GM12878 (cell line): Measurements from ENCODE around the gene CACNA2D1. TPM values are rescaled to one million over a fixed set of nuclear protein-coding genes. Genes with fewer than 3 reads are reported as not detected.

ENCODE experiments used
- ATAC-seq: fragments of 200-7000 bp; cut with Tn5 transposase; 3 replicates; pipeline ENCODE4 v1.9.1; 2020; ENCODE audit warnings: mild to moderate bottlenecking, moderate library complexity
- BruUV-seq: library from RNA; stranded (reverse); fragments of 400-500 nt; replicated peaks from 2 replicates; lab custom pipeline; 2021; lab: Mats Ljungman, UMichigan
- CTCF ChIA-PET: fragments of 300-600 bp; sonication (Branson Sonifier 250); formaldehyde crosslinking; extraction: SDS; loops from one replicate; lab custom pipeline; 2021; ENCODE audit warnings: inconsistent platforms; lab: Yijun Ruan, JAX
- POLR2A ChIA-PET: fragments of 350-600 bp; formaldehyde crosslinking; extraction: SDS; loops from one replicate; lab custom pipeline; 2021; ENCODE audit warnings: inconsistent platforms; lab: Charles Lee
- RAD21 ChIA-PET: fragments of 300-600 bp; sonication (Branson Sonifier 250); formaldehyde crosslinking; loops from one replicate; lab custom pipeline; 2023; ENCODE audit warnings: antibody characterized with exemption; ENCODE audit not compliant: unreplicated experiment; lab: Charles Lee
- SMC1A ChIA-PET: fragments of 300-600 bp; sonication (Branson Sonifier 250); formaldehyde crosslinking; loops from one replicate; lab custom pipeline; 2023; ENCODE audit not compliant: unreplicated experiment, uncharacterized antibody; lab: Charles Lee
- DNase-seq: peaks from one replicate; pipeline ENCODE4 v3.0.0-alpha.2; 2011; ENCODE audit warnings: low read depth, low spot score
- FAIRE-seq: peaks from 3 replicates; lab custom pipeline; 2011; peaks lifted over from hg19 to GRCh38; lab: Jason Lieb, UNC
- H2AFZ ChIP-seq: 2 replicates; pipeline ENCODE4 v1.6.0; 2011; ENCODE audit warnings: low read depth, low read length, control low read depth; ENCODE audit not compliant: control insufficient read depth
- H3K27ac ChIP-seq: 2 replicates; pipeline ENCODE4 v1.5.1; 2011; ENCODE audit warnings: control low read depth; ENCODE audit not compliant: control insufficient read depth, insufficient read depth
- H3K27me3 ChIP-seq, 2 experiments: replicated peaks in 1 of 2; 2 replicates each; pipeline versions ENCODE4 v1.6.0 to v1.6.1; 2011; ENCODE audit warnings: low read length in 1 of 2; ENCODE audit not compliant: control insufficient read depth in 2 of 2, insufficient read depth in 2 of 2
- H3K36me3 ChIP-seq, 2 experiments: 2 replicates each; pipeline ENCODE4 v1.5.1; 2011; ENCODE audit warnings: low read length in 1 of 2; ENCODE audit not compliant: control insufficient read depth in 2 of 2, insufficient read depth in 2 of 2
- H3K4me1 ChIP-seq: 2 replicates; pipeline ENCODE4 v1.6.1; 2011; ENCODE audit warnings: mild to moderate bottlenecking, low read length, moderate library complexity, mixed read lengths; ENCODE audit not compliant: control insufficient read depth, insufficient read depth
- H3K4me2 ChIP-seq: 2 replicates; pipeline ENCODE4 v1.6.0; 2011; ENCODE audit warnings: control low read depth; ENCODE audit not compliant: control insufficient read depth, insufficient read depth
- H3K4me3 ChIP-seq: fragments of 200-600 bp; sonication (generic); 2 replicates; pipeline ENCODE4 v1.5.1; 2016
- H3K79me2 ChIP-seq: 2 replicates; pipeline ENCODE4 v1.6.0; 2011; ENCODE audit warnings: low read length; ENCODE audit not compliant: control insufficient read depth, insufficient read depth
- H3K9ac ChIP-seq: 2 replicates; pipeline ENCODE4 v1.8.0; 2011; ENCODE audit warnings: low read length, control low read depth, mixed read lengths; ENCODE audit not compliant: control insufficient read depth, insufficient read depth
- H3K9me3 ChIP-seq: replicated peaks from 3 replicates; pipeline ENCODE4 v1.5.1; 2011; ENCODE audit warnings: mild to moderate bottlenecking, low read length; ENCODE audit not compliant: control insufficient read depth, insufficient read depth
- H4K20me1 ChIP-seq: 2 replicates; pipeline ENCODE4 v1.6.0; 2011; ENCODE audit not compliant: control insufficient read depth, insufficient read depth
- CBFB ChIP-seq: IDR thresholded peaks from 2 replicates; pipeline ENCODE4 v1.6.1; 2016; ENCODE audit warnings: antibody characterized with exemption, low read depth
- CREB1 ChIP-seq: IDR thresholded peaks from 2 replicates; pipeline ENCODE4 v1.6.1; 2012; ENCODE audit warnings: low read depth, mild to moderate bottlenecking, inconsistent platforms
- KLF5 ChIP-seq: fragments of 450-650 bp; IDR thresholded peaks from 2 replicates; pipeline ENCODE4 v1.6.1; 2014; ENCODE audit warnings: mild to moderate bottlenecking; ENCODE audit not compliant: partially characterized antibody
- MTA2 ChIP-seq: fragments of 450-650 bp; IDR thresholded peaks from 2 replicates; pipeline ENCODE4 v1.6.1; 2016; ENCODE audit warnings: low read depth, mild to moderate bottlenecking, moderate library complexity
- STAT1 ChIP-seq: fragments of 450-650 bp; conservative IDR thresholded peaks from 2 replicates; pipeline ENCODE4 v1.6.1; 2014; ENCODE audit warnings: antibody characterized with exemption, mild to moderate bottlenecking
- TBL1XR1 ChIP-seq: IDR thresholded peaks from 2 replicates; pipeline ENCODE4 v1.6.1; 2012; ENCODE audit warnings: low read depth, low read length, improper control_type of control experiment
- WGBS: methylation state at CpG from one replicate; pipeline ENCODE4 v1.1.6; 2016; ENCODE audit warnings: low lambda C conversion rate; ENCODE audit not compliant: insufficient replicate concordance, insufficient coverage; ENCODE audit errors: missing lambda C conversion rate; 5-methylcytosine and 5-hydroxymethylcytosine counted together
- in situ Hi-C: fragments of 300-500 bp; cut with MboI; formaldehyde crosslinking; loops from 9 replicates; pipeline ENCODE4 v1.14.3; 2018; ENCODE audit warnings: mixed read lengths
- intact Hi-C: fragments of 100-400 bp; cut with micrococcal nuclease; formaldehyde crosslinking; loops from one replicate; pipeline ENCODE4 v1.14.2; 2022; ENCODE audit not compliant: unreplicated experiment
- polyA plus RNA-seq, 11 experiments: library from polyadenylated mRNA; depleted of rRNA in 4 of 11; unstranded in 6 of 11; stranded (reverse) in 5 of 11; fragments of >200 nt; fragmentation: Nextera tagmentation in 4 of 11; fragmentation: Illumina TruSeq in 1 of 11; extraction: Ambion mirVana in 4 of 11; extraction: Trizol in 1 of 11; gene quantifications; 1 replicate in 1 of 11; 2 replicates in 10 of 11; pipeline versions ENCODE4 v1.2.1 to v1.2.3, GENCODE V29; 2011 to 2016; ENCODE audit warnings: inconsistent platforms in 2 of 11, missing spikeins in 2 of 11, low read depth in 1 of 11
- total RNA-seq, 4 experiments: library from RNA; depleted of rRNA in 3 of 4; stranded (reverse); fragments of >200 nt in 3 of 4; fragmentation: Illumina TruSeq in 1 of 4; extraction: Trizol in 1 of 4; gene quantifications; 2 replicates each; pipeline versions ENCODE4 v1.2.1 to v1.2.3, GENCODE V29; 2013 to 2021
- TF ChIP-seq, protein P1 (sequence below): fragments of 450-650 bp; IDR thresholded peaks from 2 replicates; pipeline ENCODE4 v1.6.1; 2017; ENCODE audit warnings: mild to moderate bottlenecking
- TF ChIP-seq, protein P2 (sequence below): fragments of 450-650 bp; formaldehyde crosslinking; IDR thresholded peaks from 2 replicates; pipeline ENCODE4 v1.4.0; 2022; ENCODE audit warnings: mild to moderate bottlenecking, moderate library complexity
- TF ChIP-seq, protein P3 (sequence below): fragments of 450-650 bp; IDR thresholded peaks from 2 replicates; pipeline ENCODE4 v1.6.1; 2017; ENCODE audit warnings: low read depth, mild to moderate bottlenecking, moderate library complexity
- TF ChIP-seq, protein P4 (sequence below): fragments of 150-350 bp; IDR thresholded peaks from 2 replicates; pipeline ENCODE4 v1.6.1; 2016; ENCODE audit warnings: low read depth, low read length

The CACNA2D1 gene
- total and polyA plus RNA-seq, 10 of the 15 experiments (the other 5 are each of a cell fraction or from before 2014, with no cell fraction given): 0.14 to 14.8 (median 0.97) TPM

DNA sequence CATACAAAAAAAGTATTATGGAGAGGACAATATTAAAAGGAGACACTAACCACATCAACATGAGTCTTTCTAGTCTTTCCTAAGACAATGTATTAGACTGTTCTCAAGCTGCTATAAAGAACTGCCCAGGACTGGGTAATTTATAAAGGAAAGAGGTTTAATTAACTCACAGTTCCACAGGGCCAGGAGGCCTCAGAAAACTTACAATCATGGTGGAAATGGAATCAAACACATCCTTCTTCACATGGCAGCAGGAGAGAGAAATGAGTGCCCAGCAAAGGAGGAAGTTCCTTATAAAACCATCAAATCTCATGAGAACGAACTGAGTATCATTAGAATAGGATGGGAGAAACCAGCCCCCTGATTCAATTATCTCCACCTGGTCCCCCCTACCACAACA lies 25.7 kb downstream of the CACNA2D1 start:
- H3K79me2 ChIP-seq: no peaks in the 10 kb centered on the region
- ATAC-seq: no peak
- in situ Hi-C loops: no loop called here
- no peaks in the 10 kb centered on the region for H3K27me3 ChIP-seq
- no peak overlapping the region for H2AFZ ChIP-seq
- H3K9ac ChIP-seq: no peak overlapping the region
- ChIA-PET SMC1A (no interaction called here), CTCF (no interaction called here), POLR2A (no interaction called here), RAD21 (no interaction called here)
- BruUV-seq: no TSS peak
- H4K20me1 ChIP-seq: no peaks in the 10 kb centered on the region
- TF ChIP-seq TBL1XR1: no peak
- peak; percentile 86 for TF ChIP-seq KLF5
- TF ChIP-seq, protein P1, sequence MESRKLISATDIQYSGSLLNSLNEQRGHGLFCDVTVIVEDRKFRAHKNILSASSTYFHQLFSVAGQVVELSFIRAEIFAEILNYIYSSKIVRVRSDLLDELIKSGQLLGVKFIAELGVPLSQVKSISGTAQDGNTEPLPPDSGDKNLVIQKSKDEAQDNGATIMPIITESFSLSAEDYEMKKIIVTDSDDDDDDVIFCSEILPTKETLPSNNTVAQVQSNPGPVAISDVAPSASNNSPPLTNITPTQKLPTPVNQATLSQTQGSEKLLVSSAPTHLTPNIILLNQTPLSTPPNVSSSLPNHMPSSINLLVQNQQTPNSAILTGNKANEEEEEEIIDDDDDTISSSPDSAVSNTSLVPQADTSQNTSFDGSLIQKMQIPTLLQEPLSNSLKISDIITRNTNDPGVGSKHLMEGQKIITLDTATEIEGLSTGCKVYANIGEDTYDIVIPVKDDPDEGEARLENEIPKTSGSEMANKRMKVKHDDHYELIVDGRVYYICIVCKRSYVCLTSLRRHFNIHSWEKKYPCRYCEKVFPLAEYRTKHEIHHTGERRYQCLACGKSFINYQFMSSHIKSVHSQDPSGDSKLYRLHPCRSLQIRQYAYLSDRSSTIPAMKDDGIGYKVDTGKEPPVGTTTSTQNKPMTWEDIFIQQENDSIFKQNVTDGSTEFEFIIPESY: peak; percentile 90
- TF ChIP-seq STAT1: no peak
- TF ChIP-seq, protein P2, sequence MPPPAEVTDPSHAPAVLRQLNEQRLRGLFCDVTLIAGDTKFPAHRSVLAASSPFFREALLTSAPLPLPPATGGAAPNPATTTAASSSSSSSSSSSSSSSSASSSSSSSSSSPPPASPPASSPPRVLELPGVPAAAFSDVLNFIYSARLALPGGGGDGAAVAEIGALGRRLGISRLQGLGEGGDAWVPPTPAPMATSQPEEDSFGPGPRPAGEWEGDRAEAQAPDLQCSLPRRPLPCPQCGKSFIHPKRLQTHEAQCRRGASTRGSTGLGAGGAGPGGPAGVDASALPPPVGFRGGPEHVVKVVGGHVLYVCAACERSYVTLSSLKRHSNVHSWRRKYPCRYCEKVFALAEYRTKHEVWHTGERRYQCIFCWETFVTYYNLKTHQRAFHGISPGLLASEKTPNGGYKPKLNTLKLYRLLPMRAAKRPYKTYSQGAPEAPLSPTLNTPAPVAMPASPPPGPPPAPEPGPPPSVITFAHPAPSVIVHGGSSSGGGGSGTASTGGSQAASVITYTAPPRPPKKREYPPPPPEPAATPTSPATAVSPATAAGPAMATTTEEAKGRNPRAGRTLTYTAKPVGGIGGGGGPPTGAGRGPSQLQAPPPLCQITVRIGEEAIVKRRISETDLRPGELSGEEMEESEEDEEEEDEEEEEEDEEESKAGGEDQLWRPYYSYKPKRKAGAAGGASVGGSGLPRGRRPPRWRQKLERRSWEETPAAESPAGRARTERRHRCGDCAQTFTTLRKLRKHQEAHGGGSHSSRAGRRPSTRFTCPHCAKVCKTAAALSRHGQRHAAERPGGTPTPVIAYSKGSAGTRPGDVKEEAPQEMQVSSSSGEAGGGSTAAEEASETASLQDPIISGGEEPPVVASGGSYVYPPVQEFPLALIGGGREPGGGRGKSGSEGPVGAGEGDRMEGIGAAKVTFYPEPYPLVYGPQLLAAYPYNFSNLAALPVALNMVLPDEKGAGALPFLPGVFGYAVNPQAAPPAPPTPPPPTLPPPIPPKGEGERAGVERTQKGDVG: no peak
- no peak for TF ChIP-seq CREB1
- TF ChIP-seq, protein P3, sequence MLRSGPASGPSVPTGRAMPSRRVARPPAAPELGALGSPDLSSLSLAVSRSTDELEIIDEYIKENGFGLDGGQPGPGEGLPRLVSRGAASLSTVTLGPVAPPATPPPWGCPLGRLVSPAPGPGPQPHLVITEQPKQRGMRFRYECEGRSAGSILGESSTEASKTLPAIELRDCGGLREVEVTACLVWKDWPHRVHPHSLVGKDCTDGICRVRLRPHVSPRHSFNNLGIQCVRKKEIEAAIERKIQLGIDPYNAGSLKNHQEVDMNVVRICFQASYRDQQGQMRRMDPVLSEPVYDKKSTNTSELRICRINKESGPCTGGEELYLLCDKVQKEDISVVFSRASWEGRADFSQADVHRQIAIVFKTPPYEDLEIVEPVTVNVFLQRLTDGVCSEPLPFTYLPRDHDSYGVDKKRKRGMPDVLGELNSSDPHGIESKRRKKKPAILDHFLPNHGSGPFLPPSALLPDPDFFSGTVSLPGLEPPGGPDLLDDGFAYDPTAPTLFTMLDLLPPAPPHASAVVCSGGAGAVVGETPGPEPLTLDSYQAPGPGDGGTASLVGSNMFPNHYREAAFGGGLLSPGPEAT: peak; percentile 41; the same call in 1 of the 2 replicates
- no peak for TF ChIP-seq MTA2
- no peak for TF ChIP-seq CBFB
- TF ChIP-seq, protein P4, sequence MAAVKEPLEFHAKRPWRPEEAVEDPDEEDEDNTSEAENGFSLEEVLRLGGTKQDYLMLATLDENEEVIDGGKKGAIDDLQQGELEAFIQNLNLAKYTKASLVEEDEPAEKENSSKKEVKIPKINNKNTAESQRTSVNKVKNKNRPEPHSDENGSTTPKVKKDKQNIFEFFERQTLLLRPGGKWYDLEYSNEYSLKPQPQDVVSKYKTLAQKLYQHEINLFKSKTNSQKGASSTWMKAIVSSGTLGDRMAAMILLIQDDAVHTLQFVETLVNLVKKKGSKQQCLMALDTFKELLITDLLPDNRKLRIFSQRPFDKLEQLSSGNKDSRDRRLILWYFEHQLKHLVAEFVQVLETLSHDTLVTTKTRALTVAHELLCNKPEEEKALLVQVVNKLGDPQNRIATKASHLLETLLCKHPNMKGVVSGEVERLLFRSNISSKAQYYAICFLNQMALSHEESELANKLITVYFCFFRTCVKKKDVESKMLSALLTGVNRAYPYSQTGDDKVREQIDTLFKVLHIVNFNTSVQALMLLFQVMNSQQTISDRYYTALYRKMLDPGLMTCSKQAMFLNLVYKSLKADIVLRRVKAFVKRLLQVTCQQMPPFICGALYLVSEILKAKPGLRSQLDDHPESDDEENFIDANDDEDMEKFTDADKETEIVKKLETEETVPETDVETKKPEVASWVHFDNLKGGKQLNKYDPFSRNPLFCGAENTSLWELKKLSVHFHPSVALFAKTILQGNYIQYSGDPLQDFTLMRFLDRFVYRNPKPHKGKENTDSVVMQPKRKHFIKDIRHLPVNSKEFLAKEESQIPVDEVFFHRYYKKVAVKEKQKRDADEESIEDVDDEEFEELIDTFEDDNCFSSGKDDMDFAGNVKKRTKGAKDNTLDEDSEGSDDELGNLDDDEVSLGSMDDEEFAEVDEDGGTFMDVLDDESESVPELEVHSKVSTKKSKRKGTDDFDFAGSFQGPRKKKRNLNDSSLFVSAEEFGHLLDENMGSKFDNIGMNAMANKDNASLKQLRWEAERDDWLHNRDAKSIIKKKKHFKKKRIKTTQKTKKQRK: no peak
- 0% methylated on average over 1 of the region's 1 CpG for WGBS
- H3K27ac ChIP-seq: no peak overlapping the region
- no peak for DNase-seq
- no peaks in the 10 kb centered on the region for H3K36me3 ChIP-seq
- FAIRE-seq: no peak
- no peak overlapping the region for H3K4me3 ChIP-seq
- H3K4me1 ChIP-seq: no peaks in the 10 kb centered on the region
- intact Hi-C loops: no loop called here
- H3K9me3 ChIP-seq: no peaks in the 10 kb centered on the region
- no peak overlapping the region for H3K4me2 ChIP-seq
